GM18861 (cell line): ENCODE results near the gene LIN7B.
"Not testable (repeated sequence)": the region's sequence is repeated elsewhere in the genome, so short reads cannot be mapped to it uniquely, and the experiment has no call there.

ENCODE experiments used
- ATAC-seq: cut with Tn5 transposase; IDR thresholded peaks from one replicate; pipeline ENCODE4 v1.9.1; 2021; ENCODE audit not compliant: unreplicated experiment

Gene LIN7B

DNA sequence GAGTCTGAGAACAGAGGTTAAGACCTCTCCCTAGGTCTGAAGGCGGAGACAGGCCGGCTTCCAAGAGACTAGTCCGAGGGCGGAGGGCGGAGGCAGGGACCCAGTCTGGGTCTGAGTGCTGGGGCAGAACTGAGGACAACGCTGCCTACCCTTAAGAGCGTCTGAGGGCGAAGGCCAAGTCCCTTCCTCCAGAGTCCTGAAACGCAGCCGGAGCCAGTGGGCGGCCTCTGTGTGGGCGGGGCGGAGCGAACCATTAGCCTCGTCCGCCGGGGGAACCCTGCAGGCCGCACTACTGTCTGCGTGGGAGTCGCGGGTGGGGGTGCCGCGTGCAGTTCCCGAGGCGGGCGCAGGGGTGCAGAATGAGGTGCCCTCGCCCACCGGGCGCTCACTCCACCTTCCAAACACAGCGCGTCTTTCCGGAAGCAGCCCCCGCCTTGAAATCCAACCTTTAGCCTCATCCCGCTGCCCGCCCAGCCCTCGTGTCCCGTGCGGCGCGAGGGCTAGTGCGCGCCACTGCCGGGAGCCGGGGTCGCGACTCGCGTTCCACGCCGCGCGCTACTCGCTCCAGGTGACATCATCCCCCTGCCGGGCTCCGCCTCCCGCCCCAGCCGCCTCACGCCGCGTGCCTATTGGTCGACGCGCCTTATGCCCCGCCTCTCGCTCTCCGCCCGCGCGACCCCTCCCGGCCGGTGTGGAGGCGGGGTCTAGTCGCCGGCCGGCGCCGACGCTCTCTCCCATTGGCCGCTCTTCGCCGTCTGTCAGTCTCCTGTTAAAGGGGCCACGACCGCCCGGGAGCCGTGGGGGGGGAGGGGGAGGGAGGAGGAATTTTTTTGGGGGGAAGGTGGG, 4.6 kb downstream of the LIN7B start, which contains the start of gene C19orf73:
Gene C19orf73, minus strand, starts transcription at position 579 of the 846 bp plus-strand sequence. Its CDS starts 121 bp downstream, at position 458.
- peak; percentile 54 for ATAC-seq

GRCh38 chr19:49119411-49120324, 5.5 kb downstream of the LIN7B start, which contains the start of gene PPFIA3:
Gene PPFIA3 (plus strand): TSS chr19:49119544. CDS start chr19:49127874, 8,330 bp downstream.
- no peak for ATAC-seq

GRCh38 chr19:49120325-49120683, 6.1 kb downstream of the LIN7B start:
- ATAC-seq = no peak

GRCh38 chr19:49120868-49121267, 6.7 kb downstream of the LIN7B start:
- ATAC-seq = no peak

GRCh38 chr19:49121841-49122240, 7.7 kb downstream of the LIN7B start:
- not testable (repeated sequence) for ATAC-seq

DNA sequence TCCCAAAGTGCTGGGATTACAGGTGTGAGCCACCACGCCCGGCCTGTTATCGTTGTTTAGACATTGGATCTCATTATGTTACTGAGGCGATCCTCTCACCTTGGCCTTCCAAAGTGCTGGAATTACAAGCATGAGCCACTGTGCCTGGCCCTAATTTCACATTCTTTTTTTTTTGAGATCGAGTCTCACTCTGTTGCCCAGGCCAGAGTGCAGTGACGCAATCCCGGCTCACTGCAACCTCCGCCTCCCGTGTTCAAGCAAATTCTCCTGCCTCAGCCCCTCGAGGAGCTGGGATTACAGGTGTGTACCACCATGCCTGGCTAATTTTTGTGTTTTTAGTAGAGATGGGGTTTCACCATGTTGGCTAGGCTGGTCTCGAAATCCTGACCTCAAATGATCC, 9.1 kb downstream of the LIN7B start:
- ATAC-seq = not testable (repeated sequence)

GRCh38 chr19:49125025-49125731, 11.0 kb downstream of the LIN7B start:
- ATAC-seq = no peak

DNA sequence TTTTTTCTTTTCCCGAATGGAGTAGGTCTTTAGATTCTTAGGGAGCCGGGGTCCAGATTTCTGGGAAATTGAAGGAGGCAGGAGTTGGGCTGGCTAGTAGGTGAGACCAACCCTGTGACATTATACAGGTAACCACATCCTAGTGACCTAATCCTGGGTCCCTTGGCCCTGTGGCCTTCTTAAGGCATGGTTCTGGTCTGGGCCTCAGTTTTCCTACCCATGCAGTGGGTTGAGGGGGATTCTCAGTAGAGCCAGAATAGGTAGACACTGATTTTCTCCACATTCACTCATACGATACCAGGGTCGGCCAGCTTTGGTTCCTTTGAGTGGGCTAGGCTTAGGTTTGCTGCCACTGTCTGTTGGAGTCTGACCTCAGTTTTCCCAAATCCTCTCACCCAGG, 12.4 kb downstream of the LIN7B start:
- no peak for ATAC-seq

GRCh38 chr19:49127225-49127624, 13.1 kb downstream of the LIN7B start:
- not testable (repeated sequence) for ATAC-seq

GRCh38 chr19:49127674-49128544, 13.7 kb downstream of the LIN7B start:
- peak; percentile 60 for ATAC-seq

- ATAC-seq = no peak
Observed at GRCh38 chr19:49128545-49129237, 14.5 kb downstream of the LIN7B start.

DNA sequence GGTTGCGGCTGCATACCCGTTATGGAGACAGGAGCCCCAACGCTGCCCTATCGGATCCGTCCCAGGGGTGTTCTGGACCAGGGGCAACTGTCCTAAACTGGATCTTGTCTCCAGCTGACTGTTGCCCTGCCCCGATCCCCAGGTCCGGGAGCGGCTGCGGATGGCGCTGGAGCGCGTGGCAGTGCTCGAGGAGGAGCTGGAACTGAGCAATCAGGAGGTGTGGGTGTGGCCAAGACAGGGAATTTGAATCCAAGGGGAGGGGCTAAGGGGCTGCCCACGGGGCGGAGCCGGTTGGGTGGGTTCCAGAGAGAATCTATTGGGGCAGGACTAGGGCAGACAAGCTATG, 15.0 kb downstream of the LIN7B start:
- no peak for ATAC-seq

GRCh38 chr19:49130325-49130724, 16.2 kb downstream of the LIN7B start:
- no peak for ATAC-seq

- no peak for ATAC-seq
Observed at GRCh38 chr19:49132974-49133609, 18.9 kb downstream of the LIN7B start.

- ATAC-seq = no peak
Observed at GRCh38 chr19:49133621-49134454, 19.7 kb downstream of the LIN7B start.

DNA sequence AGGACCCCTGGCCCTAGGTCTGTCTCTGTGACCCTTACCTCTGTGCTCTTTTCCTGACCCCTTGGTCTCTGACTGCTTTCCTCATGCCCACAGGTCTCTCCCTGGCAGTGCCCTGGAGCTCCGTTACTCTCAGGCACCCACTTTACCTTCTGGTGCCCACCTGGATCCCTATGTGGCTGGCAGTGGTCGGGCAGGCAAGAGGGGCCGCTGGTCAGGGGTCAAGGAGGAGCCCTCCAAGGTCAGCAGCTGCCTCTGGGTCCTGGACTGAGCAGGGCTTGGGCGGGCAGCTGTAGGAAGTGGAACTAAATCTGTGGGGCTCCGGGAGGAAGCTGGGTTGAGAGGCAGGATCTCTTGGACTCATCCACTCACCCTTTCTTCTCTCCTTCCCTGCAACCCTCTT, 21.5 kb downstream of the LIN7B start:
- no peak for ATAC-seq

- ATAC-seq = no peak
Observed at GRCh38 chr19:49136771-49137171, 22.6 kb downstream of the LIN7B start.

DNA sequence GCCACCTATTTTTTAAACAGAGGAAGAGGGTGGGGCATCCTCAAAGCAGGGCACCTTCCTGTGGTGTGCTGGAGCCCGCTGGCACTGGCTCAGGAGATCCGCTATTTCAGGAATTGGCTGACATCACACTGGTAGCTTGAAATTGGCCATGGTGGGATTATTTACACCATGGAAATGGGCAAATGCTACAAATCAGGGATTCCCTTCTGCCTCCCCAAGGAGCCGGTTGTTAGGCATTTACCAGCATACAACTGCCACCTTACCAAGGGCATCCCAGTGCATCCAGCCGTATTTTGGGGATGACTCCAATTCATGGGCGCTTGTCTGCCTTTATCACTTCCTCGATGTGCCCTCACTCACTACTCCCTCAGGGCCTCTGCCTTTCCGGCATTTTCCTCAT, 26.8 kb downstream of the LIN7B start:
- no peak for ATAC-seq
